ENCODE measurements around the gene JTB. TPM values are rescaled to one million over a fixed set of nuclear protein-coding genes. Genes with fewer than 3 reads are reported as not detected.
A peak's percentile ranks its signal among the peaks of the same experiment; 100 is the strongest.

JTB gene
- total RNA-seq, 1 donor from 2014 or later, result 47.7 TPM

- no peak overlapping the region for H3K4me3 ChIP-seq
- H4K20me1 ChIP-seq (ENCODE audit: low read depth), result no peaks in the 10 kb centered on the region
- no peaks in the 10 kb centered on the region for H3K4me1 ChIP-seq
- H3K4me1 Mint-ChIP-seq, result no peaks in the 10 kb centered on the region
- H3K9me3 ChIP-seq (ENCODE audit: low read depth), result no peaks in the 10 kb centered on the region
- H3K27ac ChIP-seq, result no peak overlapping the region
- H3K36me3 Mint-ChIP-seq, result peaks cover 33% of the 10 kb centered on the region
- no peak overlapping the region for H3K4me3 Mint-ChIP-seq
- no peaks in the 10 kb centered on the region for H3K9me3 Mint-ChIP-seq
- no peak for DNase-seq (ENCODE audit: low spot score)
- H3K79me2 ChIP-seq (ENCODE audit: low read depth), result no peaks in the 10 kb centered on the region
- H3K9ac ChIP-seq, result no peak overlapping the region
- H3K27ac Mint-ChIP-seq, result no peak overlapping the region
- H3K4me2 ChIP-seq, result no peak overlapping the region
- no peak overlapping the region for H2AFZ ChIP-seq (replicated peaks)
- peaks cover 2% of the 10 kb centered on the region for H3K27me3 Mint-ChIP-seq (ENCODE audit: insufficient read depth, low read depth)
- no peaks in the 10 kb centered on the region for H3F3A ChIP-seq (ENCODE audit: low read depth)
- H3K36me3 ChIP-seq, result no peaks in the 10 kb centered on the region
- TF ChIP-seq EZH2phosphoT487 (IDR thresholded peaks at IDR 0.05) (no peak), CTCF (IDR thresholded peaks at IDR 0.05) (no peak), EZH2 (IDR thresholded peaks at IDR 0.05) (no peak)
- H3K27me3 ChIP-seq, result no peaks in the 10 kb centered on the region
Measured at GRCh38 chr1:153937331-153937730, 40.1 kb downstream of the JTB start.

DNA sequence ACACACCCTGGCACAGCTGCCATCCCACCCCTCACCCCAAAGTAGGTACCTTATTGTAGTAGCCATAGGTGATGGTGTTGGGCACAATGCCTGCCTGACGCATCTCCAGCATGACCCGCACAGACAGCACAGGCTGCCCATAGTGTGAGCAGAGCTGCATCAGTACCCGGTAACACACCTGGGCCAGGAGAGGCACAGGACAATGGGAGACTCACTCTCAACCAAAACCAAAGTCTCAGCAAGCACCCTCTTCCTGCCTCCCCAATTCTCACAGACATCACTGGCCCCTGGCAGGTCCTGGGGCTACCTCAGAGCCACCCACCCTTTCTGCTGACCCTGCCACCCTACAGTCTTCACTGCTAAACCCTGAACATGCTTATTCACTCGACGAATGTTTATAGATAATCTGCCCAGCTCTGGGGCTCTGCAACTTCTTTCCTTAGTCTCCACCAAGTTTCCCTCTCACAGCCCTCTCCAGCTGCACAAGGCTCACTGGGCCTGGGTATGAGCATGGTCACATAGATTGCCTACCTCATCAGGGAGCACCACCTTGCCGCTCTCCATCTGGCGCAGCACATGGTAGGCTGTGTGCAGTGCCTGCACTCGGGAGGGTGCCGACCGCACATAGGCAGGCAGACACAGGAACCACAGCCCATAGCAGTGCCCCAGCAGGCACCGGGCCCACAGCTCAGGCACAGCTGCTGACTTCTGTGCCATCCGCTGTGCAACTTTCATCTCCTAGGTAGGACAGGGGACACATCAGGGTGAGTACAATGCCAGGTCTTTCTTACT is 41.3 kb downstream of the JTB start:
- Histone ChIP-seq H3K36me3 (no peaks in the 10 kb centered on the region), H4K20me1 (ENCODE audit: low read depth) (no peaks in the 10 kb centered on the region), H3K9ac (no peak overlapping the region), H3K27me3 (no peaks in the 10 kb centered on the region), H2AFZ (replicated peaks) (no peak overlapping the region), H3K4me1 (no peaks in the 10 kb centered on the region), H3K4me2 (no peak overlapping the region), H3F3A (ENCODE audit: low read depth) (no peaks in the 10 kb centered on the region), H3K27ac (no peak overlapping the region), H3K79me2 (ENCODE audit: low read depth) (no peaks in the 10 kb centered on the region), H3K9me3 (ENCODE audit: low read depth) (no peaks in the 10 kb centered on the region), H3K4me3 (no peak overlapping the region)
- H3K27me3 Mint-ChIP-seq (ENCODE audit: insufficient read depth, low read depth), result peaks cover 2% of the 10 kb centered on the region
- H3K9me3 Mint-ChIP-seq, result no peaks in the 10 kb centered on the region
- peak overlapping the region; percentile 80 for H3K27ac Mint-ChIP-seq
- H3K4me1 Mint-ChIP-seq, result no peaks in the 10 kb centered on the region
- DNase-seq (ENCODE audit: low spot score), result no peak
- no peak overlapping the region for H3K4me3 Mint-ChIP-seq
- H3K36me3 Mint-ChIP-seq, result peaks cover 31% of the 10 kb centered on the region
- TF ChIP-seq CTCF (IDR thresholded peaks at IDR 0.05) (no peak), EZH2phosphoT487 (IDR thresholded peaks at IDR 0.05) (no peak), EZH2 (IDR thresholded peaks at IDR 0.05) (no peak)

GRCh38 chr1:153934746-153935145 is 42.7 kb downstream of the JTB start:
- no peak for TF ChIP-seq CTCF (IDR thresholded peaks at IDR 0.05)
- no peak for TF ChIP-seq EZH2 (IDR thresholded peaks at IDR 0.05)
- no peak for TF ChIP-seq EZH2phosphoT487 (IDR thresholded peaks at IDR 0.05)
- no peak overlapping the region for H3K4me3 Mint-ChIP-seq
- no peaks in the 10 kb centered on the region for H4K20me1 ChIP-seq (ENCODE audit: low read depth)
- no peak overlapping the region for H3K4me2 ChIP-seq
- H3F3A ChIP-seq (ENCODE audit: low read depth), result no peaks in the 10 kb centered on the region
- no peaks in the 10 kb centered on the region for H3K36me3 ChIP-seq
- H3K9me3 Mint-ChIP-seq, result no peaks in the 10 kb centered on the region
- no peaks in the 10 kb centered on the region for H3K27me3 Mint-ChIP-seq (ENCODE audit: insufficient read depth, low read depth)
- H2AFZ ChIP-seq (replicated peaks), result no peak overlapping the region
- no peaks in the 10 kb centered on the region for H3K9me3 ChIP-seq (ENCODE audit: low read depth)
- H3K4me1 ChIP-seq, result no peaks in the 10 kb centered on the region
- no peak overlapping the region for H3K4me3 ChIP-seq
- no peaks in the 10 kb centered on the region for H3K4me1 Mint-ChIP-seq
- H3K27ac ChIP-seq, result no peak overlapping the region
- DNase-seq (ENCODE audit: low spot score), result no peak
- H3K9ac ChIP-seq, result no peak overlapping the region
- H3K27me3 ChIP-seq, result no peaks in the 10 kb centered on the region
- no peak overlapping the region for H3K27ac Mint-ChIP-seq
- H3K36me3 Mint-ChIP-seq, result peaks cover 25% of the 10 kb centered on the region
- H3K79me2 ChIP-seq (ENCODE audit: low read depth), result no peaks in the 10 kb centered on the region
